ENCODE measurements around the gene SNX21.

GRCh38 chr20:45867819-45868176 lies 34.2 kb downstream of the SNX21 start:
- TF ChIP-seq SIN3A (IDR thresholded peaks at IDR 0.05; ENCODE audit: borderline replicate concordance, insufficient read depth, low read depth, low read length) (no peak), POLR2AphosphoS5 (IDR thresholded peaks at IDR 0.05; ENCODE audit: low read depth, low read length) (no peak), CTCF (IDR thresholded peaks at IDR 0.05) (no peak), REST (IDR thresholded peaks at IDR 0.05; ENCODE audit: insufficient read depth in 1 of 2, low read depth in 2 of 2, low read length in 1 of 2) (no peak)

Data from Panc1 (cell line).